Fibroblast of villous mesenchyme (primary cell): ENCODE measurements around the gene RAD51D. TPM values are rescaled to one million over a fixed set of nuclear protein-coding genes. Genes with fewer than 3 reads are reported as not detected.

ENCODE experiments used
- DNase-seq: peaks from one replicate; pipeline ENCODE4 v3.0.0-alpha.2; 2010; ENCODE audit warnings: low read depth
- H3K4me3 ChIP-seq: 2 replicates; pipeline ENCODE4 v1.5.1; 2011; ENCODE audit warnings: low read depth, mild to moderate bottlenecking, low read length
- CTCF ChIP-seq: IDR thresholded peaks from 2 replicates; pipeline ENCODE4 v1.5.1; 2012; ENCODE audit warnings: low read depth, mild to moderate bottlenecking, low read length; ENCODE audit not compliant: insufficient read depth
- total RNA-seq: library from RNA; depleted of rRNA; stranded (reverse); fragments of >200 nt; gene quantifications from 2 replicates; pipeline ENCODE4 v1.2.3, GENCODE V29; 2012

RAD51D gene
- total RNA-seq, 1 donor = 8.6 TPM

- no peak overlapping the region for H3K4me3 ChIP-seq
- DNase-seq = no peak
- TF ChIP-seq CTCF = no peak
These were observed 43.1 kb upstream of the RAD51D start for GRCh38 chr17:35162755-35163154.

- TF ChIP-seq CTCF = no peak
- H3K4me3 ChIP-seq = no peak overlapping the region
- DNase-seq = no peak
These were observed 41.7 kb upstream of the RAD51D start for GRCh38 chr17:35161281-35161761.

- TF ChIP-seq CTCF = no peak
- H3K4me3 ChIP-seq = no peak overlapping the region
- no peak for DNase-seq
These were observed 40.9 kb upstream of the RAD51D start for GRCh38 chr17:35160354-35161201.

GRCh38 chr17:35159940-35160339, 40.3 kb upstream of the RAD51D start:
- DNase-seq = no peak
- no peak overlapping the region for H3K4me3 ChIP-seq
- TF ChIP-seq CTCF = no peak

GRCh38 chr17:35155246-35155645, 35.6 kb upstream of the RAD51D start:
- no peak overlapping the region for H3K4me3 ChIP-seq
- no peak for TF ChIP-seq CTCF
- no peak for DNase-seq

GRCh38 chr17:35154196-35155165, 34.8 kb upstream of the RAD51D start:
- no peak for DNase-seq
- no peak for TF ChIP-seq CTCF
- no peak overlapping the region for H3K4me3 ChIP-seq
